Mesendoderm (in vitro differentiated cells): ENCODE results near the gene ILDR2.
"Not testable (repeated sequence)": the region's sequence is repeated elsewhere in the genome, so short reads cannot be mapped to it uniquely, and the experiment has no call there.

Source experiments
- DNase-seq: peaks from one replicate; pipeline ENCODE4 v3.0.0; 2013
- H2AK5ac ChIP-seq: 2 replicates; pipeline ENCODE4 v1.6.1; 2013; ENCODE audit warnings: low read length, inconsistent platforms
- H2BK120ac ChIP-seq: 2 replicates; pipeline ENCODE4 v1.6.1; 2013; ENCODE audit warnings: low read depth, mild to moderate bottlenecking, low read length, moderate library complexity, mixed read lengths
- H2BK15ac ChIP-seq: replicated peaks from 2 replicates; pipeline ENCODE4 v1.6.1; 2013; ENCODE audit warnings: low read depth, mild to moderate bottlenecking, moderate library complexity
- H2BK5ac ChIP-seq: 2 replicates; pipeline ENCODE4 v1.6.1; 2013; ENCODE audit warnings: low read length, inconsistent platforms
- H3K18ac ChIP-seq: 2 replicates; pipeline ENCODE4 v1.6.1; 2013; ENCODE audit warnings: mild to moderate bottlenecking, low read length, mixed read lengths
- H3K23ac ChIP-seq: one replicate; pipeline ENCODE4 v1.6.1; 2013; ENCODE audit warnings: low read length
- H3K27ac ChIP-seq: 2 replicates; pipeline ENCODE4 v1.5.1; 2013; ENCODE audit warnings: low read depth, mild to moderate bottlenecking, inconsistent platforms, low read length, moderate library complexity
- H3K27me3 ChIP-seq: 2 replicates; pipeline ENCODE4 v1.6.1; 2013; ENCODE audit warnings: low read length, control low read depth, mild to moderate bottlenecking, inconsistent platforms; ENCODE audit not compliant: insufficient read depth, poor library complexity
- H3K36me3 ChIP-seq: 2 replicates; pipeline ENCODE4 v1.6.1; 2013; ENCODE audit warnings: low read length, inconsistent platforms; ENCODE audit not compliant: control insufficient read depth, insufficient read depth
- H3K4ac ChIP-seq: one replicate; pipeline ENCODE4 v1.6.1; 2013; ENCODE audit warnings: low read depth, mild to moderate bottlenecking, low read length, moderate library complexity
- H3K4me1 ChIP-seq: 2 replicates; pipeline ENCODE4 v1.6.1; 2013; ENCODE audit warnings: low read depth, low read length, inconsistent platforms; ENCODE audit not compliant: control insufficient read depth
- H3K4me2 ChIP-seq: 2 replicates; pipeline ENCODE4 v1.6.1; 2013; ENCODE audit warnings: low read length
- H3K4me3 ChIP-seq: 2 replicates; pipeline ENCODE4 v1.5.1; 2013; ENCODE audit warnings: mild to moderate bottlenecking, low read length
- H3K56ac ChIP-seq: one replicate; pipeline ENCODE4 v1.6.1; 2013; ENCODE audit warnings: low read length
- H3K79me1 ChIP-seq: 2 replicates; pipeline ENCODE4 v1.6.1; 2013; ENCODE audit warnings: low read length, inconsistent platforms
- H3K79me2 ChIP-seq: 2 replicates; pipeline ENCODE4 v1.6.1; 2013; ENCODE audit warnings: mild to moderate bottlenecking, low read length; ENCODE audit not compliant: control insufficient read depth, insufficient read depth
- H3K9ac ChIP-seq: 2 replicates; pipeline ENCODE4 v1.6.1; 2013; ENCODE audit warnings: low read length, inconsistent platforms
- H4K5ac ChIP-seq: one replicate; pipeline ENCODE4 v1.6.1; 2013; ENCODE audit warnings: low read length
- H4K8ac ChIP-seq: one replicate; pipeline ENCODE4 v1.6.1; 2013; ENCODE audit warnings: low read depth, mild to moderate bottlenecking, control low read depth, low read length, moderate library complexity
- WGBS: extraction: QIAGEN DNeasy Blood & Tissue Kit; methylation state at CpG from one replicate; pipeline ENCODE4 v1.1.7; 2013; ENCODE audit warnings: low lambda C conversion rate, missing lambda C conversion rate; ENCODE audit not compliant: insufficient coverage; ENCODE audit errors: extremely low coverage; 5-methylcytosine and 5-hydroxymethylcytosine counted together

Gene ILDR2

DNA sequence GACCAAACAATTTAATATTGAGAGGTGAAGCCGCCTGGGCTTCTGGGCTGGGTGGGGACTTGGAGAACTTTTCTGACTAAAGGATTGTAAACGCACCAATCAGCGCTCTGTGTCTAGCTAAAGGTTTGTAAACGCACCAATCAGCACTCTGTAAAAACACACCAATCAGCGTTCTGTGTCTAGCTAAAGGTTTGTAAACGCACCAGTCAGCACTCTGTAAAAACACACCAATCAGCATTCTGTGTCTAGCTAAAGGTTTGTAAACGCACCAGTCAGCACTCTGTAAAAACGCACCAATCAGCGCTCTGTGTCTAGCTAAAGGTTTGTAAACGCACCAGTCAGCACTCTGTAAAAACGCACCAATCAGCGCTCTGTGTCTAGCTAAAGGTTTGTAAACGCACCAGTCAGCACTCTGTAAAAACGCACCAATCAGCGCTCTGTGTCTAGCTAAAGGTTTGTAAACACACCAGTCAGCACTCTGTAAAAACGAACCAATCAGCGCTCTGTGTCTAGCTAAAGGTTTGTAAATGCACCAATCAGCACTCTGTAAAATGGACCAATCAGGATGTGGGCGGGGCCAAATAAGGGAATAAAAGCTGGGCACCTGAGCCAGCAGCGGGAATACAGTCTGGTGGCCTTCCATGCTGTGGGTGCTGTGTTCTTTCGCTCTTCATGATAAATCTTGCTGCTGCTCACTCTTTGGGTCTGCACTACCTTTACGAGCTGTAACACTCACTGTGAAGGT lies 97.0 kb downstream of the ILDR2 start:
- not testable (repeated sequence) for H2BK15ac ChIP-seq, H4K8ac ChIP-seq, H3K4ac ChIP-seq, H3K27ac ChIP-seq, H3K4me2 ChIP-seq, H3K36me3 ChIP-seq, H3K23ac ChIP-seq, H2BK120ac ChIP-seq, H2AK5ac ChIP-seq, H3K4me3 ChIP-seq, H3K27me3 ChIP-seq, H2BK5ac ChIP-seq, H3K9ac ChIP-seq, H3K4me1 ChIP-seq, H3K79me1 ChIP-seq, H3K56ac ChIP-seq, DNase-seq, H3K18ac ChIP-seq, H4K5ac ChIP-seq
- WGBS, result no CpG with 5 or more reads among the region's 21 CpGs
- peaks cover 13% of the 10 kb centered on the region for H3K79me2 ChIP-seq

DNA sequence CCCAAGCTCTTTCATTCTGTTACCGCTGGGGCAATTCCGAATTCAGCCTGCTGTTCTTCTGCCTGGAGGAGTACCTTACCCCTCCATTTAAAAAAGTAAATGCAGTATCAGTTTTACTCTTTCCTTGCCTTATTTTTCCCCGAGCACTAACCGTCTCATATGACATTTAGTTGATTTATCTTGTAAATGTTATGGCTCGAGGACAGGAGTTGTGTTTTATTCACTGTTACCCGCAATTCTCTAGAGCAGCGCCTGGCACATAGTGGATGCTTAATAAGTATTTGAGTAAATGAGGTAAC lies 98.9 kb downstream of the ILDR2 start:
- Histone ChIP-seq H3K27ac (no peak overlapping the region), H3K4me3 (no peak overlapping the region), H3K79me1 (peaks cover 9% of the 10 kb centered on the region), H4K8ac (no peak overlapping the region), H3K23ac (no peak overlapping the region), H3K9ac (peak overlapping the region; percentile 34), H3K79me2 (peaks cover 24% of the 10 kb centered on the region), H3K27me3 (no peaks in the 10 kb centered on the region), H3K4me1 (peaks cover 3% of the 10 kb centered on the region), H4K5ac (no peak overlapping the region), H3K4me2 (no peak overlapping the region), H2BK120ac (no peak overlapping the region), H3K56ac (peak overlapping the region; percentile 58), H2AK5ac (no peak overlapping the region), H3K18ac (no peak overlapping the region), H2BK15ac (no peak overlapping the region), H2BK5ac (no peak overlapping the region), H3K4ac (no peak overlapping the region), H3K36me3 (no peaks in the 10 kb centered on the region)
- WGBS, result no CpG with 5 or more reads among the region's 7 CpGs
- DNase-seq, result no peak

DNA sequence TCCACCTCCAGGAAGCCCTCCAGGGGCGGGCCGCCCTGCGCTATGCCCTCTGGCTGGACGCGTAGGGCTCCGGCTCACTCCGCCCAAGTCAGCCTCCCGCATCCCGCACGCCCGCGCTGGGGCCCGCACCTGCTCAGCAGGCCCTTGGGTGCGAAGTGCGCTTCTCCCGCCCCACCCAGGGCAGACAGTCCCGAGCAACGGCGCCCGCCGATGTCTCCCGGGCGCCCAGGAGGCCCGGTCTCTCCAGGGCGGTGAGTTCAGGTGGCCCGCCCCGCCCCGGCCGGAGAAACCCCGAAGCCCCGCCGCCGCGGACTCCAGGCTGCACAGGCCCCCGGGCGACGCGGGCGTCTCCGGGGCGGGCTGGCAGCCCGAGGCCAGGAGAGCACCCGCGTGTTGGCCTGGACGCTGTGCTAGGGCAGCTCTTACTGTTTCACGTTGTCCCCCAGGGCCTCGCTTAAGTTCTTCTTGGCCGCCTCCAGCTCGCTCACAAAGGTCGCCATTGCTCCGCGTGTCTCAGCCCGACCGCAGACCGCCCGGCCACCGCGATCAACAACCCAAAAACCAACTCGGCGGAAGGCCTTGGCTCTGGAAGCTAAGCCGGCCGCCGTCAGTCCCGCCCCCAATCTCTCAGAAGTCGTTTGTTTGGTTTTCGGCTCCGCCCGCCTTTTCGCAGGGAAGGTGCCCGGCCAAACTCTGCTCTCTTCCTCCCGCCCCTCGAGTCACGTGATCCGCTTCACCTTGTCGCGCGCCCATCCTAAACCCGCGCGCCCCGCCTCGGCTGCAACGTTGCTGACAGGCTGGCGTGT lies 99.4 kb downstream of the ILDR2 start, which contains the start of gene TADA1:
Gene TADA1, minus strand, starts transcription at position 531 of the 806 bp plus-strand sequence. Its CDS starts 31 bp downstream, at position 500.
- Histone ChIP-seq H2AK5ac (no peak within 1 kb of the TSS), H3K4me3 (peak within 1 kb of the TSS; percentile 93)

DNA sequence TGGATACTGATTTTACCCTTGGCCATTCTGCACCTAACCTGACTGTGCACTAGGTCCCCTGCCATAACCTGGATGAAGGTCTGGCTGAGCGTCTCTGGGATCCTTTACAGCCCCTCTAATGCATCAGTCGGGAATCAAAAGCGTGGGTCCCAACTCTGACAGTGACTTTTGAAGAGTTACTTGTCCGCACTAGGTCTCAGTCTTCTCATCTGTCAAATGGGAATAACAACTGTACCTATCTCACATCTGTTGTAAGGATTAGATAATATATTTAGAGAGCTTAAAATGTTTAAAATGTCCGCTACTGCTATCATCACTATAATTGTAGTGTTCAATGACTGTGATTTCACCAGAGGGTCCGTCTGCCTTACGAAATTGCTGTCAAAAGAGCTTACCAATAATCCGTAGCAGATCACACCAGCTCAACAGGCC lies 100.0 kb downstream of the ILDR2 start:
- H3K27ac ChIP-seq, result no peak overlapping the region
- no CpG with 5 or more reads among the region's 8 CpGs for WGBS

More for the DNA sequence above, 99.4 kb downstream of the ILDR2 start, which contains the start of gene TADA1:
- H3K79me1 ChIP-seq, result peaks cover 13% of the 10 kb centered on the region
- H3K4me2 ChIP-seq, result peak within 1 kb of the TSS; percentile 55
- H3K9ac ChIP-seq, result peak within 1 kb of the TSS; percentile 96
- no peak within 1 kb of the TSS for H4K8ac ChIP-seq
- peak within 1 kb of the TSS; percentile 26 for H3K4ac ChIP-seq
- peaks cover 3% of the 10 kb centered on the region for H3K4me1 ChIP-seq
- no peaks in the 10 kb centered on the region for H3K36me3 ChIP-seq
- H3K56ac ChIP-seq, result peak within 1 kb of the TSS; percentile 99
- H2BK15ac ChIP-seq, result no peak within 1 kb of the TSS
- WGBS, result no CpG with 5 or more reads among the region's 84 CpGs
- peak within 1 kb of the TSS; percentile 84 for H3K27ac ChIP-seq
- H3K18ac ChIP-seq, result peak within 1 kb of the TSS; percentile 72
- no peaks in the 10 kb centered on the region for H3K27me3 ChIP-seq
- no peak within 1 kb of the TSS for H4K5ac ChIP-seq
- no peak within 1 kb of the TSS for H2BK120ac ChIP-seq
- H3K79me2 ChIP-seq, result peaks cover 27% of the 10 kb centered on the region
- DNase-seq, result peak; percentile 100
- H2BK5ac ChIP-seq, result no peak within 1 kb of the TSS
- peak within 1 kb of the TSS; percentile 85 for H3K23ac ChIP-seq

DNA sequence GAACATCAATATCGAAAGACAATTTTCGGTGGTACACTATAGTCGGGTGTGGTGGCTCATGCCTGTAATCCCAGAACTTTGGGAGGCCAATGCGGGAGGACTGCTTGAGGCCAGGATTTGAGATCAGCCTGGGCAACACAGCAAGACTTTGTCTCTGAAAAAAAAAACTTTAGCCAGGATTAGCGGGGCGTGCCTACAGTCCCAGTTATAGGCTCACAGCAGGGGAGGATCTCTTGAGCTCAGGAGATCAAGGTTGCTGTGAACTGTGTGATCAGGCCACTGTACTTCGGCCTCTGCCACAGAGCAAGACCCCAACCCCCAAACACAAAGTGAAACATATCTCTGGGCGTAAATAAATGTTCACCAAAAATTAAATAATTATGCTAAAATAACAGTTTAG lies 100.9 kb downstream of the ILDR2 start:
- no peaks in the 10 kb centered on the region for H3K36me3 ChIP-seq
- no peak overlapping the region for H2AK5ac ChIP-seq
- H3K23ac ChIP-seq, result no peak overlapping the region
- H4K5ac ChIP-seq, result no peak overlapping the region
- no peak overlapping the region for H3K4me2 ChIP-seq
- peaks cover 3% of the 10 kb centered on the region for H3K4me1 ChIP-seq
- no peak overlapping the region for H3K9ac ChIP-seq
- peaks cover 15% of the 10 kb centered on the region for H3K79me1 ChIP-seq
- H2BK5ac ChIP-seq, result no peak overlapping the region
- no peak overlapping the region for H2BK120ac ChIP-seq
- H3K79me2 ChIP-seq, result peaks cover 31% of the 10 kb centered on the region
- H3K18ac ChIP-seq, result no peak overlapping the region
- no peak overlapping the region for H3K4ac ChIP-seq
- H4K8ac ChIP-seq, result no peak overlapping the region
- H3K27ac ChIP-seq, result no peak overlapping the region
- WGBS, result no CpG with 5 or more reads among the region's 8 CpGs
- no peak overlapping the region for H3K56ac ChIP-seq
- H2BK15ac ChIP-seq, result no peak overlapping the region
- DNase-seq, result peak; percentile 21
- no peaks in the 10 kb centered on the region for H3K27me3 ChIP-seq
- H3K4me3 ChIP-seq, result no peak overlapping the region

More for the DNA sequence above, 100.0 kb downstream of the ILDR2 start:
- H3K9ac ChIP-seq, result peak overlapping the region; percentile 96
- no peak overlapping the region for H2BK15ac ChIP-seq
- H2BK5ac ChIP-seq, result no peak overlapping the region
- no peak overlapping the region for H2BK120ac ChIP-seq
- H3K23ac ChIP-seq, result peak overlapping the region; percentile 51
- no peak overlapping the region for H4K8ac ChIP-seq
- no peaks in the 10 kb centered on the region for H3K27me3 ChIP-seq
- no peaks in the 10 kb centered on the region for H3K36me3 ChIP-seq
- peak overlapping the region; percentile 72 for H3K18ac ChIP-seq
- no peak overlapping the region for H4K5ac ChIP-seq
- H3K4me2 ChIP-seq, result peak overlapping the region; percentile 55
- no peak for DNase-seq
- no peak overlapping the region for H2AK5ac ChIP-seq
- peak overlapping the region; percentile 93 for H3K4me3 ChIP-seq
- no peak overlapping the region for H3K4ac ChIP-seq
- peak overlapping the region; percentile 99 for H3K56ac ChIP-seq
- H3K79me2 ChIP-seq, result peaks cover 31% of the 10 kb centered on the region
- H3K4me1 ChIP-seq, result peaks cover 3% of the 10 kb centered on the region
- H3K79me1 ChIP-seq, result peaks cover 15% of the 10 kb centered on the region
